B cell (primary cell): ENCODE results near the gene KLF1.

ENCODE experiments used
- CTCF ChIP-seq: fragments of 200-600 bp; IDR thresholded peaks from one replicate; pipeline ENCODE4 v1.8.0; 2022; ENCODE audit warnings: antibody characterized with exemption, mild to moderate bottlenecking
- EZH2 ChIP-seq: IDR thresholded peaks from 2 replicates; pipeline ENCODE4 v1.6.1; 2012; ENCODE audit warnings: borderline replicate concordance, low read depth, mild to moderate bottlenecking, moderate library complexity, low read length; ENCODE audit not compliant: insufficient read depth, poor library complexity, severe bottlenecking

GRCh38 chr19:12907166-12907565 lies 20.2 kb upstream of the KLF1 start:
- TF ChIP-seq EZH2 (no peak), CTCF (no peak)
